H9 (cell line): ENCODE measurements around the gene RLF. TPM values are rescaled to one million over a fixed set of nuclear protein-coding genes. Genes with fewer than 3 reads are reported as not detected.

Experiments used
- DNase-seq: peaks from one replicate; pipeline ENCODE4 v3.0.0-alpha.2; 2017
- H2AFZ ChIP-seq: one replicate; pipeline ENCODE4 v1.6.1; 2013; ENCODE audit warnings: mild to moderate bottlenecking, low read length, control low read depth, moderate library complexity
- H2AK5ac ChIP-seq: 2 replicates; pipeline ENCODE4 v1.6.1; 2013; ENCODE audit warnings: low read length, control low read depth, mixed read lengths; ENCODE audit not compliant: insufficient read length
- H2BK120ac ChIP-seq: one replicate; pipeline ENCODE4 v1.6.1; 2013; ENCODE audit warnings: low read depth, mild to moderate bottlenecking, low read length, control low read depth, inconsistent platforms; ENCODE audit not compliant: poor library complexity, severe bottlenecking
- H2BK12ac ChIP-seq: 2 replicates; pipeline ENCODE4 v1.6.1; 2013; ENCODE audit warnings: low read length, control low read depth, mixed read lengths, low read depth; ENCODE audit not compliant: insufficient read length
- H2BK15ac ChIP-seq: 2 replicates; pipeline ENCODE4 v1.6.1; 2013; ENCODE audit warnings: low read depth, low read length, control low read depth
- H2BK20ac ChIP-seq: one replicate; pipeline ENCODE4 v1.6.1; 2013; ENCODE audit warnings: low read depth, mild to moderate bottlenecking, low read length, control low read depth, inconsistent platforms; ENCODE audit not compliant: poor library complexity, severe bottlenecking
- H2BK5ac ChIP-seq: 2 replicates; pipeline ENCODE4 v1.6.1; 2013; ENCODE audit warnings: low read length, control low read depth, mixed read lengths; ENCODE audit not compliant: insufficient read length
- H3K14ac ChIP-seq: 2 replicates; pipeline ENCODE4 v1.6.1; 2013; ENCODE audit warnings: low read length, control low read depth; ENCODE audit not compliant: insufficient read depth
- H3K18ac ChIP-seq: 2 replicates; pipeline ENCODE4 v1.6.1; 2013; ENCODE audit warnings: low read depth, mild to moderate bottlenecking, mixed read lengths, low read length, control low read depth; ENCODE audit not compliant: insufficient read length
- H3K23ac ChIP-seq: 2 replicates; pipeline ENCODE4 v1.6.1; 2013; ENCODE audit warnings: low read length, control low read depth, mixed read lengths, low read depth; ENCODE audit not compliant: insufficient read length
- H3K23me2 ChIP-seq: 2 replicates; pipeline ENCODE4 v1.6.1; 2013; ENCODE audit warnings: low read depth, mild to moderate bottlenecking, mixed read lengths, low read length, control low read depth; ENCODE audit not compliant: insufficient read length, poor library complexity, severe bottlenecking
- H3K27ac ChIP-seq: 2 replicates; pipeline ENCODE4 v1.5.1; 2013; ENCODE audit warnings: low read length, control low read depth, mixed read lengths, low read depth; ENCODE audit not compliant: insufficient read length
- H3K27me3 ChIP-seq: 2 replicates; pipeline ENCODE4 v1.6.1; 2013; ENCODE audit warnings: low read length, control low read depth, inconsistent platforms; ENCODE audit not compliant: insufficient read depth
- H3K4ac ChIP-seq: 2 replicates; pipeline ENCODE4 v1.6.1; 2013; ENCODE audit warnings: low read depth, mild to moderate bottlenecking, control low read depth, inconsistent platforms, low read length, moderate library complexity
- H3K4me1 ChIP-seq: 2 replicates; pipeline ENCODE4 v1.6.1; 2013; ENCODE audit warnings: low read length, control low read depth, inconsistent platforms; ENCODE audit not compliant: insufficient read depth
- H3K4me2 ChIP-seq: 2 replicates; pipeline ENCODE4 v1.6.1; 2013; ENCODE audit warnings: low read length, control low read depth, mixed read lengths; ENCODE audit not compliant: insufficient read length, insufficient read depth
- H3K56ac ChIP-seq: 2 replicates; pipeline ENCODE4 v1.6.1; 2013; ENCODE audit warnings: low read depth, mild to moderate bottlenecking, mixed read lengths, low read length, control low read depth; ENCODE audit not compliant: insufficient read length
- H3K79me1 ChIP-seq: 2 replicates; pipeline ENCODE4 v1.6.1; 2013; ENCODE audit warnings: low read depth, mild to moderate bottlenecking, moderate library complexity, low read length, control low read depth, inconsistent platforms; ENCODE audit not compliant: insufficient read depth, poor library complexity, severe bottlenecking
- H3K79me2 ChIP-seq: 2 replicates; pipeline ENCODE4 v1.6.1; 2013; ENCODE audit warnings: low read length, control low read depth, inconsistent platforms; ENCODE audit not compliant: insufficient read depth
- H3K9ac ChIP-seq: 2 replicates; pipeline ENCODE4 v1.6.1; 2013; ENCODE audit warnings: low read length, control low read depth, mixed read lengths; ENCODE audit not compliant: insufficient read length; ENCODE audit errors: extremely low read depth
- H3K9me3 ChIP-seq: one replicate; pipeline ENCODE4 v1.6.1; 2013; ENCODE audit warnings: low read depth, low read length, inconsistent platforms; ENCODE audit not compliant: control insufficient read depth
- H3T11ph ChIP-seq: one replicate; pipeline ENCODE4 v1.6.1; 2013; ENCODE audit warnings: mild to moderate bottlenecking, low read length, control low read depth, inconsistent platforms
- H4K20me1 ChIP-seq: one replicate; pipeline ENCODE4 v1.6.1; 2013; ENCODE audit not compliant: control insufficient read depth, insufficient read length, insufficient read depth
- H4K5ac ChIP-seq: 2 replicates; pipeline ENCODE4 v1.6.1; 2013; ENCODE audit warnings: low read depth, mild to moderate bottlenecking, mixed read lengths, low read length, control low read depth; ENCODE audit not compliant: insufficient read length
- H4K8ac ChIP-seq: replicated peaks from 2 replicates; pipeline ENCODE4 v1.6.1; 2013; ENCODE audit warnings: low read length, control low read depth, mixed read lengths, low read depth; ENCODE audit not compliant: insufficient read length
- H4K91ac ChIP-seq: 2 replicates; pipeline ENCODE4 v1.6.1; 2013; ENCODE audit warnings: low read depth, mild to moderate bottlenecking, moderate library complexity, mixed read lengths, low read length, control low read depth; ENCODE audit not compliant: insufficient read length
- H3K27ac Mint-ChIP-seq, 3 experiments: 2 replicates in 2 of 3; 3 replicates in 1 of 3; pipeline ENCODE4 v1.8.0; 2020 to 2021; ENCODE audit warnings: mixed read lengths in 3 of 3, mild to moderate bottlenecking in 1 of 3, moderate library complexity in 1 of 3
- H3K27me3 Mint-ChIP-seq: 2 replicates; pipeline ENCODE4 v1.8.0; 2021; ENCODE audit warnings: low read depth, mild to moderate bottlenecking, moderate library complexity, mixed read lengths
- H3K36me3 Mint-ChIP-seq, 3 experiments: 2 replicates in 2 of 3; 3 replicates in 1 of 3; pipeline ENCODE4 v1.8.0; 2020 to 2021; ENCODE audit warnings: low read depth in 3 of 3, mixed read lengths in 3 of 3; ENCODE audit not compliant: insufficient read depth in 1 of 3
- H3K4me1 Mint-ChIP-seq, 2 experiments: 2 replicates each; pipeline ENCODE4 v1.8.0; 2020; ENCODE audit warnings: mixed read lengths in 2 of 2
- H3K4me3 Mint-ChIP-seq, 2 experiments: 2 replicates in 1 of 2; 3 replicates in 1 of 2; pipeline ENCODE4 v1.8.0; 2020 to 2021; ENCODE audit warnings: mild to moderate bottlenecking in 2 of 2, mixed read lengths in 2 of 2, moderate library complexity in 1 of 2
- H3K9me3 Mint-ChIP-seq, 2 experiments: 2 replicates in 1 of 2; 3 replicates in 1 of 2; pipeline ENCODE4 v1.8.0; 2020; ENCODE audit warnings: mild to moderate bottlenecking in 2 of 2, mixed read lengths in 2 of 2, moderate library complexity in 1 of 2
- total RNA-seq: library from RNA; stranded (reverse); gene quantifications from 2 replicates; pipeline ENCODE4 v1.2.1, GENCODE V29; 2021
- TF ChIP-seq, protein P1 (sequence below): fragments of 200-600 bp; sonication (generic); conservative IDR thresholded peaks from 3 replicates; pipeline ENCODE4 v1.8.0; 2021; ENCODE audit warnings: antibody characterized with exemption, mild to moderate bottlenecking

Gene RLF
- total RNA-seq, 1 experiment from 2014 or later = 19.2 TPM

- no peak overlapping the region for H3K27ac ChIP-seq
- no peak for DNase-seq
- H3K14ac ChIP-seq = no peak overlapping the region
- peaks cover 23% of the 10 kb centered on the region for H3K27me3 Mint-ChIP-seq
- no peak overlapping the region for H4K91ac ChIP-seq
- H3K18ac ChIP-seq = no peak overlapping the region
- H3K4me2 ChIP-seq = no peak overlapping the region
- H2AFZ ChIP-seq = no peak overlapping the region
- H3K79me1 ChIP-seq = no peaks in the 10 kb centered on the region
- H3K9me3 Mint-ChIP-seq = no peaks in the 10 kb centered on the region
- no peaks in the 10 kb centered on the region for H3K36me3 Mint-ChIP-seq
- no peak overlapping the region for H4K8ac ChIP-seq
- no peaks in the 10 kb centered on the region for H3K4me1 ChIP-seq
- H4K20me1 ChIP-seq = no peaks in the 10 kb centered on the region
- no peaks in the 10 kb centered on the region; the same call in 1 of the 2 replicates for H3K79me2 ChIP-seq
- H3K9ac ChIP-seq = no peak overlapping the region
- TF ChIP-seq, protein P1, sequence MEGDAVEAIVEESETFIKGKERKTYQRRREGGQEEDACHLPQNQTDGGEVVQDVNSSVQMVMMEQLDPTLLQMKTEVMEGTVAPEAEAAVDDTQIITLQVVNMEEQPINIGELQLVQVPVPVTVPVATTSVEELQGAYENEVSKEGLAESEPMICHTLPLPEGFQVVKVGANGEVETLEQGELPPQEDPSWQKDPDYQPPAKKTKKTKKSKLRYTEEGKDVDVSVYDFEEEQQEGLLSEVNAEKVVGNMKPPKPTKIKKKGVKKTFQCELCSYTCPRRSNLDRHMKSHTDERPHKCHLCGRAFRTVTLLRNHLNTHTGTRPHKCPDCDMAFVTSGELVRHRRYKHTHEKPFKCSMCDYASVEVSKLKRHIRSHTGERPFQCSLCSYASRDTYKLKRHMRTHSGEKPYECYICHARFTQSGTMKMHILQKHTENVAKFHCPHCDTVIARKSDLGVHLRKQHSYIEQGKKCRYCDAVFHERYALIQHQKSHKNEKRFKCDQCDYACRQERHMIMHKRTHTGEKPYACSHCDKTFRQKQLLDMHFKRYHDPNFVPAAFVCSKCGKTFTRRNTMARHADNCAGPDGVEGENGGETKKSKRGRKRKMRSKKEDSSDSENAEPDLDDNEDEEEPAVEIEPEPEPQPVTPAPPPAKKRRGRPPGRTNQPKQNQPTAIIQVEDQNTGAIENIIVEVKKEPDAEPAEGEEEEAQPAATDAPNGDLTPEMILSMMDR = no peak
- H2BK5ac ChIP-seq = no peak overlapping the region
- no peaks in the 10 kb centered on the region for H3K4me1 Mint-ChIP-seq
- no peak overlapping the region for H4K5ac ChIP-seq
- no peak overlapping the region for H2BK15ac ChIP-seq
- no peak overlapping the region for H2BK120ac ChIP-seq
- H2AK5ac ChIP-seq = no peak overlapping the region
- H3K23ac ChIP-seq = no peak overlapping the region
- H2BK20ac ChIP-seq = no peak overlapping the region
- H3K27me3 ChIP-seq = no peaks in the 10 kb centered on the region
- H3K27ac Mint-ChIP-seq = no peak overlapping the region
- H3T11ph ChIP-seq = no peak overlapping the region
- H2BK12ac ChIP-seq = no peak overlapping the region
- no peaks in the 10 kb centered on the region for H3K9me3 ChIP-seq
- no peak overlapping the region for H3K4me3 Mint-ChIP-seq
- no peaks in the 10 kb centered on the region for H3K23me2 ChIP-seq
- H3K4ac ChIP-seq = no peak overlapping the region
- H3K56ac ChIP-seq = no peak overlapping the region
These were observed 38.3 kb upstream of the RLF start for GRCh38 chr1:40122855-40123254.
